Stimulated activated CD4-positive, alpha-beta T cell treated with anti-CD3 and anti-CD28 coated beads, TNF-alpha, amount 100 ng/mL, for 1 hour (primary cell): ENCODE measurements around the gene ROPN1B.
"Not testable (repeated sequence)": the region's sequence is repeated elsewhere in the genome, so short reads cannot be mapped to it uniquely, and the experiment has no call there.

Source experiments
- DNase-seq, 3 donors: peaks; one replicate each; pipeline ENCODE4 v3.0.0-alpha.2; 2020; ENCODE audit warnings: low read depth in 3 of 3, low spot score in 1 of 3

ROPN1B gene

GRCh38 chr3:125957674-125958510 lies 11.1 kb upstream of the ROPN1B start:
- no peak for DNase-seq

- DNase-seq = no peak
Measured at GRCh38 chr3:125958511-125959316, 10.3 kb upstream of the ROPN1B start.

GRCh38 chr3:125959317-125960065 lies 9.5 kb upstream of the ROPN1B start:
- DNase-seq = no peak

GRCh38 chr3:125960066-125960424 lies 8.9 kb upstream of the ROPN1B start:
- no peak for DNase-seq

GRCh38 chr3:125960456-125961288 lies 8.3 kb upstream of the ROPN1B start:
- no peak for DNase-seq

GRCh38 chr3:125961289-125961589 lies 7.7 kb upstream of the ROPN1B start:
- no peak for DNase-seq

GRCh38 chr3:125963834-125964233 lies 5.1 kb upstream of the ROPN1B start:
- DNase-seq = not testable (repeated sequence)

- no peak for DNase-seq
Measured at GRCh38 chr3:125965505-125965904, 3.5 kb upstream of the ROPN1B start.

GRCh38 chr3:125967156-125967555 lies 1.8 kb upstream of the ROPN1B start:
- DNase-seq = no peak

GRCh38 chr3:125968121-125968520 lies 857 bp upstream of the ROPN1B start:
- DNase-seq = not testable (repeated sequence)

GRCh38 chr3:125971997-125972944 lies 3.3 kb downstream of the ROPN1B start:
- DNase-seq = not testable (repeated sequence)

- DNase-seq = not testable (repeated sequence)
Measured at GRCh38 chr3:125975245-125976002, 6.4 kb downstream of the ROPN1B start.

- DNase-seq = not testable (repeated sequence)
Measured at GRCh38 chr3:125976003-125976390, 7.0 kb downstream of the ROPN1B start.

GRCh38 chr3:125977104-125977503 lies 8.1 kb downstream of the ROPN1B start:
- not testable (repeated sequence) for DNase-seq

- not testable (repeated sequence) for DNase-seq
Measured at GRCh38 chr3:125984951-125985350, 16.0 kb downstream of the ROPN1B start.

- DNase-seq = peak in 2 of 3 donors; percentile 18 to 62
Measured at GRCh38 chr3:125990253-125990970, 21.4 kb downstream of the ROPN1B start.

- DNase-seq = not testable (repeated sequence)
Measured at GRCh38 chr3:125996751-125997150, 27.8 kb downstream of the ROPN1B start.

- DNase-seq = no peak
Measured at GRCh38 chr3:126002189-126002588, 33.2 kb downstream of the ROPN1B start.
